LNCaP clone FGC (cell line): ENCODE data around the gene EID2.

Experiments
- DNase-seq: peaks from one replicate; pipeline ENCODE4 v3.0.0-alpha.2; 2011; ENCODE audit warnings: low read depth
- H3K4me3 ChIP-seq: 2 replicates; pipeline ENCODE4 v1.5.1; 2011; ENCODE audit warnings: mild to moderate bottlenecking, low read depth, low read length, control low read depth
- TF ChIP-seq, protein P1 (sequence below): IDR thresholded peaks from 2 replicates; pipeline ENCODE4 v1.5.1; 2012; ENCODE audit warnings: mild to moderate bottlenecking; ENCODE audit not compliant: control insufficient read depth, insufficient read depth; ENCODE audit errors: extremely low read depth

Gene EID2

DNA sequence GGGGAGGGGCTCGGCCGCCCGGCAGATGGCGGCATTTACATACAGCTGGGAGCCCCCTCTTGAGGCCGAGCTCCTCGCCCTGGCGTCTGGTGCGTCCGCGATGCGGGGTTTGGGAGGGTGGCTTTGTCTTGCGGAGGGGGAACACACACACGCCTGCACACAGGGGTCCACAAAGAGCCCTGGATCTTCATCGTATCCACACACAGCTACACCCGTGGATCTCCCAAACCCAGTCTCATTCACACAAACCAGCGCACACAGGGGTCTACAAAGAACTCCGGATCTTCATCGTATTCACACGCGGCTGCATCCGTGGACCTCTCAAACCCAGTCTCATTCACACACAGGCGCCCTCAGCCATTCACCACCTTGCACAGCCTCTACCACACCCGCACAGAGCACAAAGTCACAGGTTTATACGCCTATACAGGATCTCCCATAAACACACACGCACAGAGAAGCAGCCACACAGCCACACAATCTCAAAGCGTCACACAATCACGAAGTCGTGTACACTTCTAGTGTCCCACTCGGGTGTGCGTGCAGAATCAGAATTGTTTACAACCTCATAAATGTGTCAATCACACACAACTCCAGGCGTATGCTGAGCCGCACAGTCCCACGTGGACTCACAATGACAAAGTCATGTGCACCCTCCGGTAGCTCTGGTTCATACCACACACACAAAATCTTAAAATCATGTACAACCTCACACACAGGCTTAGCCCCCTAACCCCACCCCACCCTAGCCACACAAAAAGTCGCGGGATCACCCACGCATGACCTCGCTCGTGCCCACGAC is 41.8 kb downstream of the EID2 start:
- TF ChIP-seq, protein P1, sequence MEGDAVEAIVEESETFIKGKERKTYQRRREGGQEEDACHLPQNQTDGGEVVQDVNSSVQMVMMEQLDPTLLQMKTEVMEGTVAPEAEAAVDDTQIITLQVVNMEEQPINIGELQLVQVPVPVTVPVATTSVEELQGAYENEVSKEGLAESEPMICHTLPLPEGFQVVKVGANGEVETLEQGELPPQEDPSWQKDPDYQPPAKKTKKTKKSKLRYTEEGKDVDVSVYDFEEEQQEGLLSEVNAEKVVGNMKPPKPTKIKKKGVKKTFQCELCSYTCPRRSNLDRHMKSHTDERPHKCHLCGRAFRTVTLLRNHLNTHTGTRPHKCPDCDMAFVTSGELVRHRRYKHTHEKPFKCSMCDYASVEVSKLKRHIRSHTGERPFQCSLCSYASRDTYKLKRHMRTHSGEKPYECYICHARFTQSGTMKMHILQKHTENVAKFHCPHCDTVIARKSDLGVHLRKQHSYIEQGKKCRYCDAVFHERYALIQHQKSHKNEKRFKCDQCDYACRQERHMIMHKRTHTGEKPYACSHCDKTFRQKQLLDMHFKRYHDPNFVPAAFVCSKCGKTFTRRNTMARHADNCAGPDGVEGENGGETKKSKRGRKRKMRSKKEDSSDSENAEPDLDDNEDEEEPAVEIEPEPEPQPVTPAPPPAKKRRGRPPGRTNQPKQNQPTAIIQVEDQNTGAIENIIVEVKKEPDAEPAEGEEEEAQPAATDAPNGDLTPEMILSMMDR: peak; percentile 32
- H3K4me3 ChIP-seq: no peak overlapping the region
- no peak for DNase-seq

DNA sequence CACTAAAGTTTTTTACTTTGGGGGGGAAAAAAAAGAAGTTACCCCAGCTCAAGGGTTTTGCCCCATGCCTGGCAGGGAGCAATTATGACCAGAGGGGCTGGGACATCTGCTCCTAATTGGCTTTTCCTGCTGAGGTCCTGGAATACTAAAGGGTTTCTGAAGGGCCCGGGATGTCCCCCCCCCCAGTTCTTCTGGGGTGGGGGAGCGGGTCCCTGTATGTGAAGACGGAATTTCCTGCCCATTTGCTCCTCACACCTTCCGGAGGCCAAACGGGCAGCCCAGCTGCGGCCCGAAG is 42.3 kb downstream of the EID2 start:
- TF ChIP-seq, protein P1: no peak
- no peak overlapping the region for H3K4me3 ChIP-seq
- DNase-seq: no peak

DNA sequence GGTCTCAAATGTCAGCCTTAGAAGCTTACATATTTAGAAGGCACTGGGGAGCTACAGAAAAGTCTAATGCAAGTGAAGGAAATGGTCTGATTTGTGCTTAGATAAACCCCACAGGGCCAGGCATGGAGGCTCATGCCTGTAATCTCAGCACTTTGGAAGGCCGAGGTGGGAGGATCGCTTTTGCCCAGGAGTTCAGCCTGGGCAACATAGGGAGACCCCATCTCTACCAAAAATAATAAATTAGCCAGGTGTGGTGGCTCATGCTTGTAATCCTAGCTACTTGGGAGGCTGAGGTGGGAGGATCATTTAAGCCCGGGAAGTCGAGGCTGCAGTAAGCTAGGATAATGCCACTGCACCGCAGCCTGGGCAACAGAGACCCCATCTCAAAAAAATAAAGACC is 43.9 kb downstream of the EID2 start:
- H3K4me3 ChIP-seq: no peak overlapping the region
- TF ChIP-seq, protein P1: no peak
- DNase-seq: no peak

DNA sequence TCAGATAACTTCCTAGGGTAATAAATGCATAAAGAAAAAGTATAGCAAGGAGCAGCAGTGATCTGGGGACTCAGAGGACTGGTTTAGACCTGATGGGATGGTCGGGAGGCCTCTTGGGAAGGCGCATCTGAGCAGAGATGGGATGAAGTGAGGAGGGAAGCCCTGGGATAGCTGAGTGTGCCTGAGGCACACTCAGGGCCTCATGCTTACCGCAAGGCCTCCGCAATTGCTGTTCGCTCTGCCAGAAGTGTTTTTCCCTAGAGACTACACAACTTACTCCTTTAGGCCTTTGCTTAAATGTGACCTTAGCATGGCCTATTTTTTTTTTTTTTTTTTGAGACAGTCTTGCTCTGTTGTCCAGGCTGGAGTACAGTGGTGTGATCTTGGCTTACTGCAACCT is 45.3 kb downstream of the EID2 start:
- H3K4me3 ChIP-seq: no peak overlapping the region
- DNase-seq: no peak
- TF ChIP-seq, protein P1: no peak

DNA sequence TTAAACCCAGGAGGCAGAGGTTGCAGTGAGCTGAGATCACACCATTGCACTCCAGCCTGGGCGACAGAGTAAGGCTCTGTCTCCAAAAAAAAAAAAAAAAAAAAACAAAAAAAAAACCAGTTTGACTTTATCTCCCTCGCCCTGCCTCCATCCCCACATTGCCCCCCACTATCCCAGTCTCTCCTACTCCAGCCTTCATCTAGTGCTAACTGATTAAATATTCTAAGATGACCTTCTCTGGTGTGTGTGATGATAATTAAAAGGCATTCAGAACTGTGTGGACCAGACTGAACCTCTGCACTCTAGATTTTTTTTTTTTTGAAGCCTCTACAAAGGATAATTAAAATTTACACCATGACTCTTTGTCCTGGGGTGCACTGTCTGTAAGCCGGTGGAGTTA is 47.2 kb downstream of the EID2 start:
- TF ChIP-seq, protein P1: no peak
- DNase-seq: no peak
- H3K4me3 ChIP-seq: no peak overlapping the region

DNA sequence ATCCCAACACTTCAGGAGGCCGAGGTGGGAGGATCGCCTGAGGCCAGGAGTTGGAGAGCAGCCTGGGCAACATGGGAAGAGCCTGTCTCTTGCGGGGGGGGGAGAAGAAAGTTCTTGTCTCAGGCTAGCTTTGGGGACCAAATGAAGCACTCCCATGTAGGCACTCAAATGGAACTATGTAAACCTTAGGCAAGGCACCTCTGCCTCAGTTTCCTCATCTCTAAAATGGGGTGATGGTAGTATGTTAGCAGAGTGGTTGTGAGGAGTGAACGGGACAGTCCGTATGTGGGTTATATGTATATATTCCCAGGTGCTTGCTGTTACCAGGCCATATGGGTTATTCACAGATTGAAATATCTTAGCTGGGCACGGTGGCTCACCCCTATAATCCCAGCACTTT is 47.7 kb downstream of the EID2 start:
- H3K4me3 ChIP-seq: no peak overlapping the region
- no peak for DNase-seq
- TF ChIP-seq, protein P1: no peak

DNA sequence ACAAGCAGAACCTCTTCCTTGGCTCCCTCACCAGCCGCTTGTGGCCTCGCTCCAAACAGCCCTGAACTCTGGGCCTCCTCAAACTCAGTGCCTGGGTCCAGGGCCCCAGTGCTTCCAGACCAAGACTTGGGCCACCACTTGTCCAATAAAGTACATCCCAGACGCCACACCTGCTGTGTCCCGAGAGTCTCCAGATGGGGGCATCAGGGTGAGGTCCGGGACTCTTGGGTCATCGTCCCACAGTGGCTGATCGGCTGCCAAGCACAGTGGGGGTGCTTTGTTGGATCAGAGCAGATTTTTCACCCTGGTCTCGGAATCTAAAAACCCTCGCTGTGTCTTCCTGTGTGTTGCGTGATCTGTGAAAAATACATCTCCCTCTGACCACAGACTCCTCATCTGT is 50.2 kb downstream of the EID2 start:
- DNase-seq: no peak
- TF ChIP-seq, protein P1: no peak
- no peak overlapping the region for H3K4me3 ChIP-seq
